ENCODE results near the gene CREB3L4. TPM values are rescaled to one million over a fixed set of nuclear protein-coding genes. Genes with fewer than 3 reads are reported as not detected.

CREB3L4 gene
- total RNA-seq, 3 donors from 2014 or later, result 9.9 to 26.9 (median 23.0) TPM

DNA sequence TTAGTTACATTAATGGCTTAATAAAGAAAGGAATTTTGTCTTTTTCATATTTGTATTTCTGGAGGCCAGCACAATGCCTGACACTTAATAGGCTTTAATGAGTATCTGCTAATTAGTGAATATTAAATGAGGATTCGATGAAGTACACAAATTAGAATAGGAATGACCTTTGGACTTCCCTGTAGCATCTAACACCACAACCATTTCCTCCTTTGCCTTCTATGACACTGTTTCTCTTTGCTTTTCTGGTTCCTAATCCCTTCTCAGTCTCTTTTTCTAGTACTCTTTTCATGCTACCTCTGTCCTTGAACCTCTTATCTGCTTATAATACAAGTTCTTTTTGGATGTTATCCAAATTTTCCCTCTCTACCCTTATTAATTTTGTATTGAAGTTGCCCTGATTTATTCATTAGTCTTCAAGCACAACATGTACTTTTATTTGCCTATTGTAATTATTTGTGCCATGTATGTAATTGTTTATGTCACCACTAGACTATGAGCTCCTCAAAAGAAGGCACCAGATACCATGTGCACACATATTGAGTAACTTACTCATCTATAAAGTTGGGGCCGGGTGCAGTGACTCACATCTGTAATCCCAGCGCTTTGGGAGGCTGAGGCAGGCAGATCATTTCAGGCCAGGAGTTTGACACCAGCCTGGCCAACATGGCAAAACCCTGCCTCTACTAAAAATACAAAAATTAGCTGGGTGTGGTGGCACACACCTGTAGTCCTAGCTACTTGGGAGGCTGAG is 46.6 kb downstream of the CREB3L4 start:
- TF ChIP-seq, protein P1, sequence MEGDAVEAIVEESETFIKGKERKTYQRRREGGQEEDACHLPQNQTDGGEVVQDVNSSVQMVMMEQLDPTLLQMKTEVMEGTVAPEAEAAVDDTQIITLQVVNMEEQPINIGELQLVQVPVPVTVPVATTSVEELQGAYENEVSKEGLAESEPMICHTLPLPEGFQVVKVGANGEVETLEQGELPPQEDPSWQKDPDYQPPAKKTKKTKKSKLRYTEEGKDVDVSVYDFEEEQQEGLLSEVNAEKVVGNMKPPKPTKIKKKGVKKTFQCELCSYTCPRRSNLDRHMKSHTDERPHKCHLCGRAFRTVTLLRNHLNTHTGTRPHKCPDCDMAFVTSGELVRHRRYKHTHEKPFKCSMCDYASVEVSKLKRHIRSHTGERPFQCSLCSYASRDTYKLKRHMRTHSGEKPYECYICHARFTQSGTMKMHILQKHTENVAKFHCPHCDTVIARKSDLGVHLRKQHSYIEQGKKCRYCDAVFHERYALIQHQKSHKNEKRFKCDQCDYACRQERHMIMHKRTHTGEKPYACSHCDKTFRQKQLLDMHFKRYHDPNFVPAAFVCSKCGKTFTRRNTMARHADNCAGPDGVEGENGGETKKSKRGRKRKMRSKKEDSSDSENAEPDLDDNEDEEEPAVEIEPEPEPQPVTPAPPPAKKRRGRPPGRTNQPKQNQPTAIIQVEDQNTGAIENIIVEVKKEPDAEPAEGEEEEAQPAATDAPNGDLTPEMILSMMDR (IDR thresholded peaks at IDR 0.05), result no peak
- ATAC-seq (peak; percentile 34), DNase-seq (no peak)
- intact Hi-C loops (cut with DNase I, micrococcal nuclease), result no loop called here
- Histone ChIP-seq H3K9me3 (no peaks in the 10 kb centered on the region), H3K36me3 (ENCODE audit: low read depth) (no peaks in the 10 kb centered on the region), H3K4me3 (no peak overlapping the region), H3K4me1 (ENCODE audit: low read depth) (no peaks in the 10 kb centered on the region)

DNA sequence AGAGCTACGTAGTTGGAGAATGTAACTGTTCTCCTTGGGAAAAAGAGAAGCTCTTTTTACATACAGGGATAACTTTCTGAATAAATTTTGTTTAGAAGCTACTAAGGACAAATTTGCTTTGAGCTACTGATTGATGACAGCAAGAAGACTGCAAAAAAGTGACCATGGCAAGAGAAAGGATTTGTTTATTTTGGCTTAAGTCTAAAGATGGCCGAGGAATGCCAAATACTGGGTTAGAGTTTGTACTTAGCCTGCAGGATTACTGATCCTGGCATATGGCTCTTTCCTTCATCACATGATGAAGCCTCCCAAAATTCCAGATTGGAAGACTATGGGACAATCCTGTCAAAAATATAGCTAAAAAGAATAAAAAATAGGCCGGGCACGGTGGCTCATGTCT is 51.6 kb downstream of the CREB3L4 start:
- H3K36me3 ChIP-seq (ENCODE audit: low read depth), result no peaks in the 10 kb centered on the region
- ATAC-seq (no peak), DNase-seq (no peak)
- no peaks in the 10 kb centered on the region for H3K4me1 ChIP-seq (ENCODE audit: low read depth)
- no peak overlapping the region for H3K4me3 ChIP-seq
- H3K9me3 ChIP-seq, result no peaks in the 10 kb centered on the region
- TF ChIP-seq, protein P1 (IDR thresholded peaks at IDR 0.05), result no peak
- intact Hi-C loops (cut with DNase I, micrococcal nuclease), result no loop called here

DNA sequence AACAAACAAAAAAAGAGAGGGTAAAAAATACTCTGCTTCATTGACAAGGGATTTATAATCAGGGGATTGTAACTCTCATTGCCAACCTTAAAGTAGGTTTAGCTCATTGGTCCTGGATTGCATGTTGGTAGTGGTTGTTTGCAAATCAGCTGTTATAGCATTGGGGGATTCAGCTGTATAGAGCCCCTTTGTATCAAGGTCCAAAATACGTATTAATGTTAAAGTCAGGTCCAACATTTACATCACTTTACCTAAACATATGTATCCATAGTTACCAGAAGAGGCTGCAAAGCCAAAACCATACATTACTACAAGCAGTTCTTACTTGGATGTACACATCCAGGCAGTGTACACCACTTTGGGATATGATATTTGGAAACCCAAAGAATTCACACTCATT is 52.2 kb downstream of the CREB3L4 start:
- intact Hi-C loops (cut with DNase I, micrococcal nuclease), result no loop called here
- TF ChIP-seq, protein P1 (IDR thresholded peaks at IDR 0.05), result no peak
- no peaks in the 10 kb centered on the region for H3K4me1 ChIP-seq (ENCODE audit: low read depth)
- H3K9me3 ChIP-seq, result no peaks in the 10 kb centered on the region
- no peak for ATAC-seq
- no peak for DNase-seq
- no peak overlapping the region for H3K4me3 ChIP-seq
- H3K36me3 ChIP-seq (ENCODE audit: low read depth), result no peaks in the 10 kb centered on the region

Small RNA genes within 50 kb of the gene (microRNA-seq; reads per million reads assigned to microRNA genes)
- not detected for gene MIR6737

Other genes with a start within 250 kb of the CREB3L4 start
- 10 to 100 TPM; 30.6 to 52.3 (median 36.1) TPM for gene INTS3, start 239.9 kb upstream of the CREB3L4 start, total RNA-seq
- gene SLC27A3, start 192.5 kb upstream of the CREB3L4 start, total RNA-seq, result 10 to 100 TPM; 17.9 to 35.1 (median 22.9) TPM
- 10 to 100 TPM; 34.4 to 64.8 (median 36.3) TPM for gene GATAD2B, start 44.9 kb upstream of the CREB3L4 start, total RNA-seq
- 10 to 100 TPM; 44.3 to 65.6 (median 46.5) TPM for gene DENND4B, start 21.2 kb upstream of the CREB3L4 start, total RNA-seq
- gene CRTC2, start 9.3 kb upstream of the CREB3L4 start, total RNA-seq, result 10 to 100 TPM; 30.0 to 47.3 (median 47.1) TPM
- 10 to 100 TPM; 66.7 to 74.7 (median 66.7) TPM for gene SLC39A1, start 4.4 kb upstream of the CREB3L4 start, total RNA-seq
- 100 to 1,000 TPM; 119 to 153 (median 124) TPM for gene JTB, start 9.8 kb downstream of the CREB3L4 start, total RNA-seq
- 10 to 100 TPM; 55.4 to 82.5 (median 77.5) TPM for gene RAB13, start 18.4 kb downstream of the CREB3L4 start, total RNA-seq
- gene RPS27, start 22.9 kb downstream of the CREB3L4 start, total RNA-seq, result 1,000 to 10,000 TPM; 1,116 to 1,231 (median 1,134) TPM
- under 1 TPM in 1 of 3 donors, not detected in 2; 0.06 TPM for gene NUP210L, start 187.2 kb downstream of the CREB3L4 start, total RNA-seq
- 100 to 1,000 TPM; 260 to 585 (median 412) TPM for gene TPM3, start 224.2 kb downstream of the CREB3L4 start, total RNA-seq
- gene CFAP141, start 238.4 kb downstream of the CREB3L4 start, total RNA-seq, result not detected